Activated T-cell treated with anti-CD3 and anti-CD28 coated beads, Interleukin-2, amount 50 U/mL, for 1 hour (primary cell): ENCODE data around the gene HOXB13.

Experiments used
- DNase-seq: peaks from one replicate; pipeline ENCODE4 v3.0.0-alpha.2; 2020

The HOXB13 gene

GRCh38 chr17:48704361-48705248 lies 23.9 kb downstream of the HOXB13 start:
- DNase-seq: no peak

- DNase-seq: no peak
These were observed 26.6 kb downstream of the HOXB13 start for GRCh38 chr17:48701864-48702532.

DNA sequence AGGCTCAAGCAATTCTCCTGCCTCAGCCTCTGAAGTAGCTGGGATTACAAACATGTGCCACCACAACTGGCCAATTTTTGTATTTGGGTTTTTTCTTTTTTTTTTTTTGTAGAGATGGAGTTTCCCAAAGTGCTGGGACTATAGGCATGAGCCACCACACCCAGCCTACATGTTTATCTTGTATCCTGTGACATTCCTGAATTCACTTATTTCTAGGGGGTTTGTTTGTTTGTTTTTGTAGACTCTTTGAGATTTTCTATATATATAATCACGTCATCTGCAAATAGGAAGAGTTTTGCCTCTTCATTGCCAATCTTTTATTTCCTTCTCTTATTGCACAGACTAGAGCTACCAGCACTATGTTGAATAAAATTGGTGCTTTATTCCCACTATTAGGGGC lies 35.4 kb downstream of the HOXB13 start:
- DNase-seq: no peak

GRCh38 chr17:48692049-48692448 lies 36.5 kb downstream of the HOXB13 start:
- DNase-seq: no peak

DNA sequence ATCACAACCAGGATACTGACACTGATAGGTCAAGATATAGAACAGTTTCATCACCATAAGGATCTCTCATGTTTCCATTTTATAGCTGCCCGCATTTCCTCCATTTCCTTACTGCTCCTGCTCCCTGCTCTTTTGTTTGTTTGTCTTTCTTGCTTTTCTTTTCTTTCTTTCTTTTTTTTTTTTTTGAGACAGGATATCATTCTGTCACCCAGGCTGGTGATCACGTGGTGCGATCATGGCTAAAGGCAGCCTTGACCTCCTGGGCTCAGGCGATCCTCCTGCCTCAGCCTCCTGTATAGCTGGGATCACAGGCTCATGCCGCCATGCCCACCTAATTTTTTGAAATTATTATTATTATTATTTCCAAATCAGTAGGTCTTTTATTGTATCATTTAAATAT lies 37.9 kb downstream of the HOXB13 start:
- DNase-seq: no peak

GRCh38 chr17:48681609-48682008 lies 46.9 kb downstream of the HOXB13 start:
- DNase-seq: no peak

DNA sequence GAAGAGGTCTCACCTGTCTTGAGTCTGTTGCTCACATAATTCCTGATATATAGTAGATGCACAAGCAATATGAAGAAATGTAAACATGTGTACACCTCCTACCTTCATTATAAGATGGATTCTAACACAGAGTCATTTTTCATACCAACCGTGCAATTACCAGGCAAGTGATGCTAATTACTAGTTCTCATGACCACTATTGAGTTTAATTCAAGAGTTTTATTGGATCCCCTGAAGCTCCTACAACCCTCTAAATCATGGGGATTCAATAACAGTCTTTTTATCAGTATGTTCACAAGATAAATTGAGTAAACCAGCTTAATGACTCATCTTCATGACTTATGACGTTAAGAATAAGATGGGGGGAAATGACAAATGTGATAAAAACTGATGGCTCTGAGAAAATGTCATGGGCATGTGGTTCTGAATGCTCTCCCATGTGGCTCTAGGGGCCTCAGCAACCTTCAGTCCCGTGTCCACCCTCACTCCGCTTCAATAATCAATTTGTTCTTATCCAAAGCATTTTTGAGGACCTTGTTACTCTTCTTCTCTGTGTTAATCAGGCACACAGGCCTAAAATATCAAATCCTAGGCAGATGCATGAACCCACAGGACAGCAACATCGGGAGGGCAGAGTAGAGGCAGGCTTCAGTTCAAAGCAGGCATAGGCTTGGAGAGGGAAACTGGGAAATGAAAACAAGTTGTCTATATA lies 49.0 kb downstream of the HOXB13 start:
- no peak for DNase-seq

- peak; percentile 80 for DNase-seq
These were observed 50.2 kb downstream of the HOXB13 start for GRCh38 chr17:48678141-48678971.

- no peak for DNase-seq
These were observed 51.5 kb downstream of the HOXB13 start for GRCh38 chr17:48676963-48677558.
